Retinal pigment epithelial cell (primary cell): Measurements from ENCODE around the gene POMT2.

Experiments
- DNase-seq: peaks from one replicate; pipeline ENCODE4 v3.0.0-alpha.2; 2010; ENCODE audit warnings: low read depth
- H3K4me3 ChIP-seq: 2 replicates; pipeline ENCODE4 v1.5.1; 2011; ENCODE audit warnings: mild to moderate bottlenecking, low read length, control low read depth, moderate library complexity
- TF ChIP-seq, protein P1 (sequence below): conservative IDR thresholded peaks from 2 replicates; pipeline ENCODE4 v1.5.1; 2011; ENCODE audit warnings: low read depth, low read length, control low read depth, inconsistent platforms

POMT2 gene, protein sequence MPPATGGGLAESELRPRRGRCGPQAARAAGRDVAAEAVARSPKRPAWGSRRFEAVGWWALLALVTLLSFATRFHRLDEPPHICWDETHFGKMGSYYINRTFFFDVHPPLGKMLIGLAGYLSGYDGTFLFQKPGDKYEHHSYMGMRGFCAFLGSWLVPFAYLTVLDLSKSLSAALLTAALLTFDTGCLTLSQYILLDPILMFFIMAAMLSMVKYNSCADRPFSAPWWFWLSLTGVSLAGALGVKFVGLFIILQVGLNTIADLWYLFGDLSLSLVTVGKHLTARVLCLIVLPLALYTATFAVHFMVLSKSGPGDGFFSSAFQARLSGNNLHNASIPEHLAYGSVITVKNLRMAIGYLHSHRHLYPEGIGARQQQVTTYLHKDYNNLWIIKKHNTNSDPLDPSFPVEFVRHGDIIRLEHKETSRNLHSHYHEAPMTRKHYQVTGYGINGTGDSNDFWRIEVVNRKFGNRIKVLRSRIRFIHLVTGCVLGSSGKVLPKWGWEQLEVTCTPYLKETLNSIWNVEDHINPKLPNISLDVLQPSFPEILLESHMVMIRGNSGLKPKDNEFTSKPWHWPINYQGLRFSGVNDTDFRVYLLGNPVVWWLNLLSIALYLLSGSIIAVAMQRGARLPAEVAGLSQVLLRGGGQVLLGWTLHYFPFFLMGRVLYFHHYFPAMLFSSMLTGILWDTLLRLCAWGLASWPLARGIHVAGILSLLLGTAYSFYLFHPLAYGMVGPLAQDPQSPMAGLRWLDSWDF

GRCh38 chr14:77320238-77320935 lies at the start of gene POMT2:
Gene POMT2, minus strand, starts transcription at chr14:77320883. Its CDS starts 202 bp downstream, at chr14:77320681.
- peak; percentile 55 for DNase-seq
- peak within 1 kb of the TSS; percentile 84 for H3K4me3 ChIP-seq
- TF ChIP-seq, protein P1, sequence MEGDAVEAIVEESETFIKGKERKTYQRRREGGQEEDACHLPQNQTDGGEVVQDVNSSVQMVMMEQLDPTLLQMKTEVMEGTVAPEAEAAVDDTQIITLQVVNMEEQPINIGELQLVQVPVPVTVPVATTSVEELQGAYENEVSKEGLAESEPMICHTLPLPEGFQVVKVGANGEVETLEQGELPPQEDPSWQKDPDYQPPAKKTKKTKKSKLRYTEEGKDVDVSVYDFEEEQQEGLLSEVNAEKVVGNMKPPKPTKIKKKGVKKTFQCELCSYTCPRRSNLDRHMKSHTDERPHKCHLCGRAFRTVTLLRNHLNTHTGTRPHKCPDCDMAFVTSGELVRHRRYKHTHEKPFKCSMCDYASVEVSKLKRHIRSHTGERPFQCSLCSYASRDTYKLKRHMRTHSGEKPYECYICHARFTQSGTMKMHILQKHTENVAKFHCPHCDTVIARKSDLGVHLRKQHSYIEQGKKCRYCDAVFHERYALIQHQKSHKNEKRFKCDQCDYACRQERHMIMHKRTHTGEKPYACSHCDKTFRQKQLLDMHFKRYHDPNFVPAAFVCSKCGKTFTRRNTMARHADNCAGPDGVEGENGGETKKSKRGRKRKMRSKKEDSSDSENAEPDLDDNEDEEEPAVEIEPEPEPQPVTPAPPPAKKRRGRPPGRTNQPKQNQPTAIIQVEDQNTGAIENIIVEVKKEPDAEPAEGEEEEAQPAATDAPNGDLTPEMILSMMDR = peak; percentile 31

DNA sequence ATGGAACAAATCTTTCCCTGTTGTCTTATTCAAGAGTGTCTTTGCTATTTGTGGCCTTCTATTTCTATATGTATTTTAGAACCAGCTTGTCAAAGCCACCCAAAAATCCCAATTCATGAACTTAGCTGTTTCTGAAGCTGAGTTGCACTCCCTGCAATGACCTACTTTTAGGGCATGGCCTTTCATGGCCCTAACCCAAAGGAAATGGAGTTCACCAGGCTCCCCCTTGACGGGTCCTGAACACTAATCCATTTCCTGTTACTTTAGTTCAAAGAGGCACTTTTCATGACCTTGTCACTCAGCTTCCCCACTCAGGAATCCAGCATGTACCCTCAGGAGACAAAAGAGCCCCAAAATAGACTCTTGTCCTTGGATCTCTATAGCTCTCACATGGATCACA lies 48.6 kb upstream of the POMT2 start:
- TF ChIP-seq, protein P1 = no peak
- H3K4me3 ChIP-seq = no peak overlapping the region
- no peak for DNase-seq

DNA sequence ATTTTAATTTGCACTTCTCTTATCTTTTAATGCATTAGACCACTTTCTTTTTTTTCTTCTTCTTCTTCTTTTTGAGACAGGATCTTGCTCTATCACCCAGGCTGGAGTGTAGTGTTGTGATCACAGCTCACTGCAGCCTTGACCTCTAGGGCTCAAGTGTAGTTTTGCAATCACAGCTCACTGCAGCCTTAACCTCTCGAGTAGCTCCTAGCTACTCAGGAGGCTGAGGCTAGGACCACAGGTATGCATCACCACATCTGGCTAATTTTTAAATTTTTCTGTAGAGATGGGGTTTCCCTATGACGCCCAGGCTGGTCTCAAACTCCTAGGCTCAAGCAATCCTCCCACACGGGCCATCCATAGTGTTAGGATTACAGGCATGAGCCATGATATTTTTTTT lies 43.5 kb upstream of the POMT2 start:
- TF ChIP-seq, protein P1 = no peak
- DNase-seq = no peak
- H3K4me3 ChIP-seq = no peak overlapping the region

DNA sequence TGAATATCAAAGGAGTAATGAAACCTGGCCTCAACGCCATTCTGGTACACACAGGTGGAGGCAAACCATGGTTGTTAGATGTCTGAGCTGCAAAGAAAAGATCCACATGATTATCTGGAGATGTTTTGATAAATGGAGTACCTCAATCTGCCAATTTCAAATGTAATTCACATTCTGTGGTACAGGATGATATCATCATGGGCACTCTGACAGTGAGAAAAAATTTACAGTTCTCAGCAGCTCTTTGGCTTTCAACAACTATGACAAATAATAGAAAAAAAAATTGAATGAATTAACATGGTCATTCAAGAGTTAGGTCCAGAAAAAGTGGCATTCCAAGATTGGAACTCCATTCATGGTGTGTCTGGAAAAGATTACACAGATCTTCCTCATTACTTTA lies 38.9 kb upstream of the POMT2 start:
- DNase-seq = no peak
- TF ChIP-seq, protein P1 = no peak
- no peak overlapping the region for H3K4me3 ChIP-seq

GRCh38 chr14:77356899-77357298 lies 36.2 kb upstream of the POMT2 start:
- TF ChIP-seq, protein P1 = no peak
- H3K4me3 ChIP-seq = no peak overlapping the region
- DNase-seq = no peak

DNA sequence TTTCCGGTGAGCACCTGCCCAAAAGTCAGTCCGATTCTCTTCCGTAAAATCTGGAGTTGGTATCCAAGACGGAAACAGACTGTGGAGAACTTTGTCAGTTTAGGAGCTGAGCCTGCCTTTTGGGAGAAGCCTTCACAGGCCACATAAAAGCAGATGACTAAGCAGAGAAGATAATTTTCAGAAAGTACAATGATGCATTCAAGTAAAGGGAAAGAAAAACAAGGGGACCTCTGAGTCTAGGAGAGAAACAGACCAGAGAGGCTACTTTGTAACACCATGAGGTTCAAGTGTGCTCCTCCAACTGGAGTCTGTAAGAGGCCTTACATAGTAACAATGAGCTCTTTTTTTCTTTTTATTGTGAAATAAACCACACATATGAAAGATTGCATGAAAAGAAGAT lies 35.1 kb upstream of the POMT2 start:
- DNase-seq = no peak
- H3K4me3 ChIP-seq = no peak overlapping the region
- TF ChIP-seq, protein P1 = no peak
